Inflammatory macrophage (primary cell): ENCODE results near the gene FARS2.
A peak's percentile ranks its signal among the peaks of the same experiment; 100 is the strongest.

ENCODE experiments used
- DNase-seq, 2 donors: peaks; one replicate each; pipeline ENCODE4 v3.0.0-alpha.2; 2020 to 2022

The FARS2 gene

DNA sequence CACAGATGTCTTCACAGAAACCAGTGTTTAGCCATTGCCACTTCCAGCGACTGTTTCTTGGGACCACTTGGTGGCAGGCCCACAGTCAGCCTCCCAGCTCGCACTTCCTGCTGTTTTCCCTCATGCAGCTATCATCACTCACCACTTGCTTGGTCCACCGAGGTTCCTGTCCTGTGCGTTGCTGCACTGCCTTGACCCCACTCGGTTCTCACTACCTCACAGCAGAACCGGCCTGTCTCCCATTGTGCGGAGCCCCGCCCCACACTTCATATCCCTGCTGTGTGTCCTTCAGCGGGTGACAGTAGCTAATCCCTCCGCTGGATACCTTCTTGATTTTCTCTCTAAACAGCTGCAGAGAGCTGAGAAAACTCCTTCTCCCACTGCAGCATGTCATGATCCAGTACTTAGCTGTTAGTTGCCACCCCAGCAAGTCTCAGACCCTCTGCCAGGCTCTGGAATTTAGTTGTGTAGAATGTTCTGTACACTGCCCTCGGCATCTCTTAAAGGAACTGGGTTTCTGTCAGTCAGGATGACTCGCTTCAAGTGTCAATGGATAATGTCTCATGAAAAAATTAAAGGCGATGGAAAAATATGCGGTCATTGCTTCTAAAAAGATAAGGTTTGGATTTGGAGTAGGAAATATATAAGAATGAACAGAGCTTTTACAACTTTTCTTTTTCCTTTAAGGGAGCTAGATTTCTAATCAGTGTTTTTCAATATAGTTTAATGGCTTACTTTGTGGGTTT lies 208.0 kb downstream of the FARS2 start:
- no peak for DNase-seq

DNA sequence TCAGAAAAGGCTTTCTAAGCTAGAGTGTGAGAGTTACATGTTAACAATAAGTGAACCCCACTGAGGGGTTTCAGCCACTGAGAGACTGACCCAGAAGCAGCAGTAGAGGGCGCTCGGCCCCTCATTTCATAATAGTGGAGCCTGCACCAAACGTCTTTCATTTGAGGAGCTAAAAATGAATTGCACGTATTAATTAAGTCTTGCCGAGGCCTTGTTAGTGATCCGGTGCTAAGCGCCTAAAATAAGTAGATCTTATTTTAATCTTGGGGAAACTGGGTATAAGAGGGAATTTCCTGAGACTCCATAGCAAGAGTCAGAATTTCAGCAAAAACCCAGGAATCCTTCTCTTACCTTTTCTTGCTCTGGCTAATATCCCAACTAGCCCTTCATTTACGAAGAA lies 209.7 kb downstream of the FARS2 start:
- peak; percentile 56 to 57 for DNase-seq

DNA sequence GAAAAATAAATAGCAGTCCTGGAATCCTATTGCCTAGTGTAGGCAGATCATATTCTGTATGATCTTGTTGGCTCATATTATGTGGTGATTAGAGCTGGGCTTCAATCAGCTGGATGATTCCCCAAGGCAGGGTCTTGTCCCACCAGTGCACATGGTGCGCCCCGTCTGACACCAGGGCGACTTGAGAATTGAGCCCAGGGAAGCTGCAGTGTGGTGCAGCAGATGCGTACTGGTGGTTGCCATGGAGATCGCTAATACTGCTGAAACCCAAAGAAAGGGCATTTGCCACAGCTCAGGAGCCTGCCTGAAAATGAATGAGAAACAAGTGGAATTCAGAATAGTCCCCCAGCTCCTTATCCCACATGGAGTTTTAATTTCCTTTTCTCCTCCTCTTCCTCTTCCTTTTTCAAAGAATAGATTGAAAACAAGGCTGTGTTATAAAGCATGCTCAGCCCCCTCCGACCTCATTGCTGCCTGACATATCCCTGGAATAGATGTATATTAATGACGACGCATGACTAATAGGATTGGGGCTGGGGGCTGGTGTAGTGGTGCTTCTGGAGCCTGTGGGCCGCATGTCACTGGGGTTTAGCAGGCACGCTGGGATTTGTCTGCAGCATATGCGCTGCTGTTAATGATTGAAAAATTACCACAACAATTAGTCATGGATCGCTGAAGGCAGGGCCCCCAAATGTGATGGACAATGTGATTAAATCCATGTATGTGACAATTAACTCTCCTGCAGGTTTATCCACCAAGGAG lies 210.5 kb downstream of the FARS2 start:
- DNase-seq = no peak

DNA sequence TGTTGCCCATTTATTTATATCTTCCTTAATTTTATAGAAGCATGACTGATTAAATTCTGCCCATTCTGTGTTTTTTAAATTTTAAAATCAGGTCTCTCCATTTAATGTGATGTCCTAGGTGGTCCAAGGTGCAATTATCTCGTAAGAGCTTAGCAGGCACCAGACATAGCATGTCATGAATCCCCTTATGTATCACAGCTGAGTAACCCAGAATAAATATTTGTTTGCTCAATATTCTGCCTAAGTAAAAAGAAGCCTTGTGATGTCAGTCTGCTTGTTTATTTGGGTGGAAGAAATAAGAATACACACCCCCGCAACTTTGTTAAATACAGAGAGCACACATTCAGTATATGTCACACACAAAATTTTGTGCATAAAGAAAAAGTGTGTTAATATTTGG lies 211.3 kb downstream of the FARS2 start:
- no peak for DNase-seq

DNA sequence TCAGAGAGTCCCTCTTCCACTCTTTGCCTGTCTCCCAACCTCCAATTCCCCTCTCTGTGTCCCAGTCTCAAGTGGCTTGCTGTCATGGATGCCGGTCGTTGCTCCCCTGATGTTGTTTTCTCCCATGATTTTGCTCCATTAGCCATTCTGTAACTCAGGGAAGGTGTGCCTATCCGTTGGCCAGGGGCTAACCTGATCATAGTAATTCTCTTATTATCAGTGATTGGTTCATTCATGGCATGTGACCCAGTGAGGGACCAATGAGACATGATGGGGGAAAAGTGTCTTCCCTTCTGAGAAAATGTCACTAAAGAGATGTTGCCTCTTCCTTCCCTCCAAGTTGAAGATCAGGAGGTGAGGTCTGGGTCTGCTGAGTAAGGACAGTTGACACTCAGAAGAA lies 214.5 kb downstream of the FARS2 start:
- no peak for DNase-seq

DNA sequence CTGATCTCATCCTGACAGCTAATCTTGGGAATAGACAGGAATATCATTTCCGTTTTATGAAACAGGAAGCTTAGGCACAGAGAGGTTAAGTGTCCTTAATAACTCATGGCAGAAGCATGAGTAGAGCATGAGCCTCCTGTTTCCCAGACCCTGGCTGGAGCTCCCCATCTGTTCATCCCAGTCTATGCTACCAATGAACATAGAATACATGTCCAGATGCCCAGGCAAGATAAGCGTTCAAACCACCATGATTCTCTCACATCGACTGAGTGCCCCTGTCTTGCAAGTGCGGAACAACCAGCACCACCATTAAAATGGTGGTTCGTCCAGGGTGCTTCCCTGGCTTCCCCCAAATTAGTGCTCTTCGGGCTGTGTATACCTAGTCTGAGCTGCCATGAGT lies 217.1 kb downstream of the FARS2 start:
- DNase-seq = no peak

DNA sequence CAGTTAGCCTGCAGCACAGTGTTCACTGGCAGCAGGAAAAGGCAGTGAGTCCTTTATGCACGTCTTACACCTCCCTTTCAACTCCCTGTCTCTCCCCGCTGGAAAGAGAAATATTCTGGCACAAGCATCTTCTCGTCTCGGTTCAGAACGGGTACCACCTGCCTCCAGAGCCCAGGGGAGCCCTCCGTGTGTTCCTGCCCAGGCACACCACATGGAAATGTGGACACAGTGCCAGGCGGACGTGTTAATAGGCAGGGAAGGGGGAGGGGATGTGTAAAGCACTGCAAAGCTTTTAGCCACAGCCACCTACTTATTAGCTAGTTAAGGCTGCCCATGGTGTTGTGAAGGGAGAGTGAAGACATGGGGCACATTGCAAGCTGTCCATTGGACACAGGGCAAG lies 219.7 kb downstream of the FARS2 start:
- no peak for DNase-seq

DNA sequence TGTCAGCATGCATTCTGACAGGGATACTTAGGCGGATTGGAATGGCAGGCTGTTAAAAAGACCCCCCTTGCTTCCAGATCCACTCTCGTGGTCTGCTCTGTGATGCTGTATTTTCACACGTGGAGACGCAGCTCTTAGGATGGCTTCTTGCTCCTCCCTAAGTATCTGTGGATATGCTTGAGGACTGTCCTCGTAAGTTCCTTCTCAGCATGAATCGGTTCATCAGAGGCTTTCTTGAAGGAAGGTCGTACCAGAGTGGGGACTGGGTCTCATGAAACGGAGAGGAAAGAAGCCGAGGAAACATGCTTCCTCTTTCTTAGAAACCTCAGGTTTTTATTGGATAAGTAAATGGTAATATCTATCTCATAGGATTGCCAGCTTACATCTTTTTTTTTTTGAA lies 220.4 kb downstream of the FARS2 start:
- no peak for DNase-seq

DNA sequence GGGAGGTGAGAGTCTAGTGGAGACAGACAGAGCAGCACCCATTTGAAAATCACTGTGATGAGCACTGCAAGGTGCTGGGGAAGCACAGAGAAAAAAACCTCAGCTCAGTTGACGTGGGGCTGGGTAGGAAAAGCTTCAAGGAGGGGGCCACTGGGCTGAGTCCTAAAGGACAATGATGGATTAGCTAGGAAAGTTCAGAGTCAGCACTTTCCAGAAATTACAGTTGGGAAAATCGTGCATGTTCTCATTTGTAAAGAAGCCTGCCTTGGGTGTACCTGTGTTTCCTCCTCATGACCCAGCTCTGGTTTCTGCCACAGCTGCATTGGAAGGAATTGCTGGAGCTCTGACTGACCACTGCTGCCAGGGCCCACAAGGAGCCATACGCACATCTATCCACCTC lies 221.3 kb downstream of the FARS2 start:
- DNase-seq = no peak

DNA sequence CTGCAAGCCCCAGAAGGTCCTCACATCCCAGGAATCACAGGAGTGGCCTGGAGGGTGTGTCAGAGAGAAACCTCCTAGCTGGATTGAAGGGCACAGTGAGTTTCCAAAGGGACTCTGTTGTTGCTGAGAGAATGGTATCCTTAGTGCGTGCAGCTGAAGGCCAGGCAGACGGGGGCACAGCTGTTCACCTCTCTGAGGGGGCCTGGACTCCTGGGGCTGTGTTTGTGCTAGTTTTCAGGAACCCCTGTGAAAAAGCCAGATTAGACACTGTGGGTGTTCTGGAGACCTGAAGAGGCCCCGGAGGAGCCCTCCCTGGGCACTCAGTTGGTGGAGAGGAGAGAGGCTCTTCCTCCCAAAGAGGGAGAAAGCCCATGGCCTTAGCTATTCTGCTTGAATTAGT lies 223.4 kb downstream of the FARS2 start:
- no peak for DNase-seq

DNA sequence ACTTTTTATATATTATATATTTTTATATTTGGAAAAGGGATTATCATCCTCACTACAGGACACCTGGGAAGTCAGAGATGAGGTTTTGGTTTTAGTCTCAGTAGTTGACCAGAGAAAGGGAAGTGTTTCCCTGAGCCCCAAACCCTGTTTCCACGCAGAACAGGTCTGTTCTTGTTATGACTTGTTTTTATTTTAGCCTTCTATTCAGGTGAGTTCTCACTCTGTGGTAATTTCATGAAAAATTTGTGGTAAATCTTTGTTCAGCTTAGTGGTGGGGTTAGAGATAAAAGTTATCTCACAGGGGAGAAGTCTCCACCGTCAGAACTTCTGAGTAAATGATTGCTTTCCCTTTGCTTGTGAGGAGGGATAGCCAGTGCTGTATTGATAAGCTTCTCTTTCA lies 224.9 kb downstream of the FARS2 start:
- no peak for DNase-seq

DNA sequence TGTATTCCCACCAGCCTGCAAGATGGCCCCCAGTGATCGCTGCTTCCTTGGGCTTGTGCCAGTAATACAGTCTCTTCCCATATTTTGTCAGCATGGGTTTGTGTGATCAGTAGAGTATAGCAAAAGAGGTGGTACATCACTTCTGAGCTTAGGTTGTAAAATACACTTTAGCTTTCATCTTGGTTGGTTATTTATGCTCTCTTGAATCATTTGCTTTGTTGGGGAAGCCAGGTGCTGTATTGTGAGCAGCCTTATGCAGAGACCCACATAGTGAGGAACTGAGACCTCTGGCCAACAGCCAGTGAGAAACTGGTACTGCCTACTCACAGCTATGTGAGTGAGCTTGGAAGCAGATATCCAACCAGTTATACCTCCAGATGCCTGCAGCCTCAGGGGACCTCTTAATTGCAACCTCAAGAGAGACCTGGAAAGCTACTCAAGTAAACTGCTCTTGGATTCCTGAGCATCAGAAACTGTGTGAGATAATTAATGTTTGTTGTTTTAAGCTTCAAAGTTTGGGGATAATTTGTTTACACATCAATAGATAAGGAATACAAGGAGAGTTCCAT lies 229.3 kb downstream of the FARS2 start:
- no peak for DNase-seq

DNA sequence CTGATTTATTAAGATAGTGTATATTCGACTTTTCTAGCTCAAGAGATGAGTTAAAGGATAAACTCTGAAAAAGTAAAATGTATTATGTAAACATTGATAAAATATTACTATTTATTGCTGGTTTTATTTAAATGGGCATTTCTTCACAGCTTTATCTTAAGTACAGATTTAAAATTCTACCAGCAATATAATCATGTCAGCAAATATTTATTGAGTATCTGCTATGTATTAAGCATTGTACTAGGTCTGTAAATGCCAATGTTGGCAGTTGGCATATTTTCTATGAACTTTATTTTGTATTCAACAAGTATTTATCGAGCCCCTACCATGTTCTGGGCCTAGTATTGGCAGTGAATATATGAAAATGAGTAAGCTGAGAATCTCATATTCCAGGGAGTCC lies 231.0 kb downstream of the FARS2 start:
- no peak for DNase-seq

DNA sequence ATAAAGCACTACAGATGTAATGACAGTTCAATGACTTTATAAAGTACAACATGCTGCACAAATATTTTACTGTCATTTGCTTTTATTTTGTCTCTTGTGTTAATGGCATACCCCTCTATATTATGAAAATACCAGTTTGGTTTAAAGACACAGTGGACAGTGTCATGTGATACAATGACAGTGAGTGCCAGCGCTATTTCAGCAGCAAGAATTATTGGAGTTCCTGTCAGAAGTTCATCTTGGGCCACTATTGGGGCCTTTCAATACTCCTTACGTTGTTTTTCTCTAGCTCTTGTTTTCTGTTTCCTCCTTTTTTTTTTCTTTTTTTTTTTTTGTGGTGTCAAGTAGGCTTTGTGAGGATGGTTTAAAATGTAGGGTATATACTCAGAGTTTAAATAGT lies 232.5 kb downstream of the FARS2 start:
- no peak for DNase-seq

DNA sequence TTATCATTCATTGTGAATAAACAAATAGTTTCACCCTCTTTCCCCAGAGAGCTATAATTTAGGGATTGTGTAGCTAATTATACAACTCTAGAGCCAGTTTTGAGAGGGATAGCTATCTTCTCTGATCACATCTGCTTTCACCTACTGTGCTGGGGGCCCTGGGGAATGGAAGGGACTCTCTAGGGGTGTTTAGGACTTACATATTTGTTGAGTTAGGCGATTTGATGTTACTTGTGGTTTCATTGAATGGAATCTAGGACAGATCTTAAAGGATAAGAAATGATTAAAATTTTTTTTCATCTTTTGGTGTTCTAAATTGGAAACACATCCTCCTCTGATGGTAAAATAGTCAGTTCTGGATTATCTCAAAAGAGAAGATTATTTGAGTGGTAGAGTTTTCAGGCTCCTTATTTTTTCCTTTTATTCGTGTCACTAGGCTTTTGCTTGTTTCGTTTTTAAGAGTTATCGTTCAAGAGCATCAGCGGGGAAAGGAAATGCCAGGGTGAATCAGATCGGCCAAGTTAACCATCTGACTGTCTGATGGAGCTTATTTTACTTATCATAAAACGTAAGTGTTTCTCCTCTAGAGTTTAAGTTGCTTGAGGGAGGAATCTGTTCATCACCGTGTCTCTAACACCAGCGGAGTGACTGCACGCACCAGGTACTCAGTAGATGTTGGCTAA lies 236.7 kb downstream of the FARS2 start:
- no peak for DNase-seq

DNA sequence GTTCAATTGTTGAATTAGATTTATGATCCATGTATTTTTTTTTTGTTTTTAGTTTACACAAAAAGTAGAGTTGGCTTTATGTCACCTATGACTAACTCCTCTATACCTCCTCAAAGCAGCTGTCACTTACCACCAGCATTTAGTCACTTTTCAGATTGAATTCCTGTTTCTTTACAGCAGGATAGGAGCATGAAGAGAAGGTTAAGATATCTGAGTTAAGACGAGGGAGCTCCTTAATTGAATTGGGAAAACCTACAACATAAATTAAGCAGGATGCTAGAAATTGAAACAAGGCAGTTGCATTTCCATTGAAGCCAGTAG lies 237.2 kb downstream of the FARS2 start:
- no peak for DNase-seq

DNA sequence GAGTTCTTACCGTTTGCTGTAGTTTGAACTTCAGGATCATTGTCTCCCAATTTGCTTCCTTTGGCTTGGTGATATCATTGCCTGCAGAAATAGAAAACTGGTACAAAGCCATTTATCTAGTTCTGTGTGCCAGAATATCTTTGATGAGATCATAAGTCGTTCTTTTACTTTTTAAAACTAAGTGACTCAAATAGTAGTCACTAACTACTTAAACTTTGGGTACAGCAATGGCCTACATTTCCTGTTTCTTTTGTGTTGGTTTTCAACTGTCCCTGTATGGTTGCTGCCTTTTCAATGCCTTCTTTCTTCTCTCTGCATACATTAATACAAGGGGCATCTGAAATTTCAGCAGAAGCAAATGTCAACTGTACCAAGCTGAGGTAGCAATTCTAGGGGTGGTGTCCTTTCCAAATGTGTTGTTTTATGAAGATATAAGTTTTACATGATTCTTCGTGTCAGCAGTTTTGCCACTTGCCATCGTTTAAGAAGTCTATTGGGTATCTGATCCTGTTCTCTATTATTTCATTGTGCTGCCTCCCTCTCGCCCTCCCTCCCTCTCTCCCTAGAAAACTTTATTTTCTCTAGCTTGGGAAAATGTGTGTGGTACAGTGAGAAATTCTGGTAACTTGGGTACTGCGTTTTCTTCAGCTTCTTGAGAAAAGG lies 238.5 kb downstream of the FARS2 start:
- DNase-seq = no peak

DNA sequence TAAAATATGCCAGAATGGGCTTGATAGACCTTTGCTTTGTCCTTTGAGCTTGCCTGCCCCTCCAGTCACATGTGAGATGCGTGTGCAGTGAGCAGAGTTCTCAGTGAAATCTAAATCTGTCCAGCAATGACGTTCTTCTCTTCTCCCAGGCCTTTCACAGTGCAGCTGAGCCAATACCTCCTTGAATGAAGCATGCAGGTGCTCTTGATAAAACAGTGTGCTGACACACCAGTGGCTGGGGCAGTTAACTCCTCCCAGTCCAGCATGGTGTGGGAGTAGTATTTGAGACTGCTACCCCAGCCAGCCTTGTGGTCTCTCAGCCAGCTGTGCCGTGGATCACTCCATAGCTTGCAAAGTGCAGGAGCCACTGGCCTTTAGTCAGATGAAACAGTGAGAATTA lies 240.5 kb downstream of the FARS2 start:
- DNase-seq = no peak

DNA sequence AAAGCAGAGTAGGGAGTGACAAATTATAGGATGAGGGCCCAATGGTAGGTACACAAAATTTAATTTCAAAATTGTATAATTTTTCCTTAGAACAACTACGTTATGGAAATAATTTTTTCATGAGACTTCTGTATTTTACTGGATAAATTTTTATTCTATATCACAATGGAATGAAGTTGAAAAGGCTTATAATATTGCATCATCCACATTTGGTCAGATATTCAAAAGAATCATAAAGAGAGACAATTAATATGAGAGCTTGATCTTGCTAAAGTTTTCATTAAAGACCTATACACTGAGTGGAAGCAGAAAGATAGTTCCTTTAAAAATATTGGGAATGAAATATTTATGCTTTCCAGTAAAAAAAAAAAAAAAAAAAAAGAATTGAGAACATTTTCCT lies 242.8 kb downstream of the FARS2 start:
- no peak for DNase-seq

DNA sequence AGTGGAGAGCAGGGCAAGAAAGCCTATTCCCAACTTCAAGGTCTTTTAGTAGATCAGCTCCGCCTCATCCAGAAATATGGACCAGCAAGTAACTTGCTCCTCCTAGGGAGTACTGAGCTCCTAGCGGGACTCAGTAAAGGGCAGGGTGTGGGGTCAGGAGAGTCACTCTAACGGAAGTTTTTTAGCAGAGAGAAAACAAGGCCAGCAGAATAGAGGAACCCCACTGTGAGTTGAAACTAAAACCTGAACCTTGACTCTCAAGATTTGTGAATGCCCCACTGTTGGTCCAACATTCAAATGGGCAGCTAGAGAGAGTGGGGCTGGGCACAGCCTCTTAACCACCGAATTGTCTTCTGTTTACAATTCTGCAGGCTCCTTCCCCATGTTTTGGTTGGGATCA lies 244.8 kb downstream of the FARS2 start:
- no peak for DNase-seq

DNA sequence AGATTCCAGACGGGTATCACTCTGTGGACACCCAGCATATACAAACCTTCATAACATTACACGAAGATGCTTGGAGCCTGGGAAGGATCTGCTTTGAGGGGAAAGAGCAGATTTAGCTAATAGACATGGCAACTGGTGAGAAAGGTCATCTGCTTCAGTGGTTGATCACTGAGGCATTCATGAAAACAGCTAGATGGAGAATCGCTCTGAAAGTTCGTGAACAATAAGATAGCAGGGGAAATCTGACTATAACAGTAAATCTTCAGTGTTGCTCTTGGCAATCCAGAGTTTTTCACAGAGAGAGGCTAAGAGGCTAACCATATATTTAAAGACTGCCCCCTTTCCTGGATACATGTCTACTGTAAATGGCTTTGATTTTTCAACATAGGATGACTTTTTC lies 245.3 kb downstream of the FARS2 start:
- DNase-seq = no peak

DNA sequence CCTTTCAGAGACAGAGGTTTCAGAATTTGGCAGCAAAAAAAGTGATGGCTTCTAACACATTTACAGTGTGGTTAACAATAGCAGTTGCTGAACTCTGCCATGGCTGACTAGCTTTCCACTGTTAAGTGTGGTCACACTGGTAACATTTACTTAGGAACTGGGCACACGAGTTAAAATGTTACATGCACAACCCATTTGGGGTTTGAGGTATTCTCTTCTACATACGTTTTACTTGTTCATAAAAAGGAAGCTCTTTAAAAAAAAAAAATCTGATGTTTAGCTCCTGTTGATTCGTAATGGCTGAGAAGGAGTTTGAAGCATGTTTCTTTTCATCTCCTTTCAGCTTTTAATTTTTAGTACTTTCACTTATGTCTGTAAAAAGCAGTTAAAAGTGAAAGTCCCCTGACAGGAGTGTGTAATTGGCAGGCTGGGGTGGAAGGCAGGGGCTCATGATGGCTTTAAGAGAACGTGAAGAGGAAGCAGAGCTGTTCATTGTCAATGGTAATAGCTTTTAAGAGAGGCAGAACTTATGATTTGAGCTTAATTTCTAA lies 245.9 kb downstream of the FARS2 start:
- DNase-seq = no peak

DNA sequence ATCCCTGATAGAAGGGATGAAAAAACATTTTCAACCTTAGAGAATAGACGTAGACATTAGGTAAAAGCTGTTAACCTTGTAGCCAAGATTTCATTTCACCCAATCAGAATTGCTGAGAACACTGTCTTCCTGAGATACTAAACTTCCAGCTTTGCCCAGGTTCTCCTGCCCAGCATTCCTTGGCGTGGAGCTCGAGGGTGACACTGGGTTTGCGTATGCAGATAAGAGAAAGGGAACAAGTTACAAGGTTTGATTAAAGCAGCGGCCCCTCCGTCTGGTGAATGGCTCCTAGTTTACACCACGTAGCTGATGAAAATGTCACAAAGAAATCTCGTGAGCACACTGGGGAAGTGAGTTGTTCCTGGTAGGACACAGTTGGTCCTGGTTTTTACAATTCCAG lies 247.8 kb downstream of the FARS2 start:
- DNase-seq = no peak
